RWPE1 (cell line): ENCODE measurements around the gene SERTAD2.

ENCODE experiments used
- CTCF ChIA-PET: fragments of 350-600 bp; sonication (Branson Sonifier 250); formaldehyde crosslinking; extraction: SDS; loops from one replicate; lab custom pipeline; 2021; lab: Yijun Ruan, JAX
- POLR2A ChIA-PET: fragments of 400-600 bp; formaldehyde crosslinking; extraction: SDS; loops from one replicate; lab custom pipeline; 2020; ENCODE audit warnings: antibody characterized with exemption; ENCODE audit not compliant: low non-redundant PET; lab: Yijun Ruan, JAX
- DNase-seq: peaks from one replicate; pipeline ENCODE4 v3.0.0; 2012; ENCODE audit warnings: low spot score
- H3K27ac ChIP-seq: fragments of 450-650 bp; 2 replicates; pipeline ENCODE4 v1.5.1; 2017
- CTCF ChIP-seq: fragments of 450-650 bp; conservative IDR thresholded peaks from 2 replicates; pipeline ENCODE4 v1.5.1; 2017; ENCODE audit warnings: low read depth, mild to moderate bottlenecking

Gene SERTAD2

GRCh38 chr2:64629329-64629781 is 24.4 kb downstream of the SERTAD2 start:
- CTCF ChIA-PET, result no interaction called here

GRCh38 chr2:64627860-64628841 is 25.6 kb downstream of the SERTAD2 start:
- POLR2A ChIA-PET, result no interaction called here
- peak overlapping the region; percentile 78 for H3K27ac ChIP-seq
- no peak for DNase-seq
- CTCF ChIA-PET, result interaction anchor here (1.0 kb wide), 1 partner anchor 27 kb away, joined by 3 read pairs; no protein-coding TSS in a partner anchor
- no peak for TF ChIP-seq CTCF

More at GRCh38 chr2:64629329-64629781, 24.4 kb downstream of the SERTAD2 start:
- no peak for DNase-seq
- no peak for TF ChIP-seq CTCF
- peak overlapping the region; percentile 78 for H3K27ac ChIP-seq
- POLR2A ChIA-PET, result no interaction called here

- ChIA-PET POLR2A (no interaction called here), CTCF (interaction anchor here (1.0 kb wide), 1 partner anchor 28 kb away, joined by 3 read pairs; no protein-coding TSS in a partner anchor)
- H3K27ac ChIP-seq, result peak overlapping the region; percentile 15; the same call in 1 of the 2 replicates
- no peak for TF ChIP-seq CTCF
- DNase-seq, result no peak
Measured at GRCh38 chr2:64626963-64627760, 26.6 kb downstream of the SERTAD2 start.

GRCh38 chr2:64626146-64626809 is 27.4 kb downstream of the SERTAD2 start:
- no peak for DNase-seq
- no peak overlapping the region for H3K27ac ChIP-seq
- ChIA-PET CTCF (interaction anchor here (0.6 kb wide), 1 partner anchor 424 kb away, joined by 5 read pairs; no protein-coding TSS in a partner anchor), POLR2A (no interaction called here)
- TF ChIP-seq CTCF, result no peak

- TF ChIP-seq CTCF, result no peak
- DNase-seq, result no peak
- H3K27ac ChIP-seq, result no peak overlapping the region
- CTCF ChIA-PET, result interaction anchor here (0.6 kb wide), 2 partner anchors 21 to 425 kb away, joined by 5 to 6 read pairs; no protein-coding TSS in a partner anchor
- POLR2A ChIA-PET, result no interaction called here
Measured at GRCh38 chr2:64625299-64626145, 28.2 kb downstream of the SERTAD2 start.
